BLaER1 treated with 17β-estradiol and CSF1 and Interleukin-3, amounts not matched to agents 10 nM and 100 nM (cell line): ENCODE results near the gene ZNF260.

ENCODE experiments used
- H3K27ac ChIP-seq, 11 experiments: shearing (Covaris generic); formaldehyde crosslinking; 2 replicates each; pipeline ENCODE4 v1.8.1; 2022
- H3K27me3 ChIP-seq, 11 experiments: shearing (Covaris generic); formaldehyde crosslinking; 2 replicates each; pipeline ENCODE4 v1.8.1; 2022
- H3K36me3 ChIP-seq, 11 experiments: shearing (Covaris generic); formaldehyde crosslinking; 2 replicates each; pipeline ENCODE4 v1.8.1; 2022
- H3K4me1 ChIP-seq, 10 experiments: shearing (Covaris generic); formaldehyde crosslinking; 2 replicates each; pipeline ENCODE4 v1.8.1; 2022
- H3K4me2 ChIP-seq, 11 experiments: shearing (Covaris generic); formaldehyde crosslinking; 2 replicates each; pipeline ENCODE4 v1.8.1; 2022
- H3K4me3 ChIP-seq, 10 experiments: shearing (Covaris generic); formaldehyde crosslinking; 2 replicates each; pipeline ENCODE4 v1.8.1; 2022
- H3K9ac ChIP-seq, 11 experiments: shearing (Covaris generic); formaldehyde crosslinking; 2 replicates each; pipeline ENCODE4 v1.8.1; 2022
- H3K9me3 ChIP-seq, 11 experiments: shearing (Covaris generic); formaldehyde crosslinking; replicated peaks in 1 of 11; 2 replicates each; pipeline ENCODE4 v1.8.1; 2022
- H4K20me1 ChIP-seq, 11 experiments: shearing (Covaris generic); formaldehyde crosslinking; 2 replicates each; pipeline ENCODE4 v1.8.1; 2022
- Cebpa-rat ChIP-seq, 11 experiments: shearing (Covaris generic); IDR thresholded peaks; 2 replicates each; pipeline ENCODE4 v1.8.1; 2022

Gene ZNF260

GRCh38 chr19:36547001-36547732 lies 19.1 kb upstream of the ZNF260 start:
- Histone ChIP-seq H3K27me3 (no peaks in the 10 kb centered on the region; a peak in 1 of 22 replicates), H3K9ac (no peak overlapping the region), H3K27ac (no peak overlapping the region), H3K4me2 (no peak overlapping the region), H3K36me3 (peaks cover 97 to 100% (median 99%) of the 10 kb centered on the region in 11 experiments), H3K9me3 (peaks cover 100% of the 10 kb centered on the region in 11 experiments), H3K4me1 (no peaks in the 10 kb centered on the region), H3K4me3 (peak overlapping the region in 7 of 10 experiments; percentile 4 to 49 (median 19); a peak in 8 of 20 replicates), H4K20me1 (no peaks in the 10 kb centered on the region)
- no peak for TF ChIP-seq Cebpa-rat (IDR thresholded peaks at IDR 0.05)

- peak overlapping the region; percentile 81 to 97 (median 94) for H3K27ac ChIP-seq
Observed at GRCh38 chr19:36528921-36529518, 949 bp upstream of the ZNF260 start.

GRCh38 chr19:36527873-36528193 lies 238 bp downstream of the ZNF260 start:
- no peaks in the 10 kb centered on the region; a peak in 1 of 22 replicates for H4K20me1 ChIP-seq
- H3K27ac ChIP-seq = peak overlapping the region; percentile 81 to 97 (median 94)
- peak overlapping the region; percentile 86 to 95 (median 90) for H3K9ac ChIP-seq
- no peak for TF ChIP-seq Cebpa-rat (IDR thresholded peaks at IDR 0.05)
- H3K4me2 ChIP-seq = peak overlapping the region; percentile 69 to 96 (median 87)
- peaks cover 12 to 20% (median 16%) of the 10 kb centered on the region in 10 experiments; a peak in 18 of 20 replicates for H3K4me1 ChIP-seq
- peak overlapping the region; percentile 68 to 86 (median 78) for H3K4me3 ChIP-seq
- H3K27me3 ChIP-seq = no peaks in the 10 kb centered on the region
- H3K9me3 ChIP-seq = peaks cover 66 to 80% (median 72%) of the 10 kb centered on the region in 11 experiments
- peaks cover 44 to 68% (median 56%) of the 10 kb centered on the region in 11 experiments for H3K36me3 ChIP-seq

More at GRCh38 chr19:36528921-36529518, 949 bp upstream of the ZNF260 start:
- H3K9me3 ChIP-seq = peaks cover 66 to 80% (median 72%) of the 10 kb centered on the region in 11 experiments
- H3K36me3 ChIP-seq = peaks cover 37 to 68% (median 56%) of the 10 kb centered on the region in 11 experiments
- H4K20me1 ChIP-seq = no peaks in the 10 kb centered on the region; a peak in 1 of 22 replicates
- H3K27me3 ChIP-seq = no peaks in the 10 kb centered on the region
- peak overlapping the region; percentile 86 to 95 (median 90) for H3K9ac ChIP-seq
- H3K4me1 ChIP-seq = peaks cover 12 to 20% (median 16%) of the 10 kb centered on the region in 10 experiments; a peak in 18 of 20 replicates
- peak overlapping the region; percentile 68 to 86 (median 78) for H3K4me3 ChIP-seq
- H3K4me2 ChIP-seq = peak overlapping the region; percentile 69 to 96 (median 87)
- no peak for TF ChIP-seq Cebpa-rat (IDR thresholded peaks at IDR 0.05)

DNA sequence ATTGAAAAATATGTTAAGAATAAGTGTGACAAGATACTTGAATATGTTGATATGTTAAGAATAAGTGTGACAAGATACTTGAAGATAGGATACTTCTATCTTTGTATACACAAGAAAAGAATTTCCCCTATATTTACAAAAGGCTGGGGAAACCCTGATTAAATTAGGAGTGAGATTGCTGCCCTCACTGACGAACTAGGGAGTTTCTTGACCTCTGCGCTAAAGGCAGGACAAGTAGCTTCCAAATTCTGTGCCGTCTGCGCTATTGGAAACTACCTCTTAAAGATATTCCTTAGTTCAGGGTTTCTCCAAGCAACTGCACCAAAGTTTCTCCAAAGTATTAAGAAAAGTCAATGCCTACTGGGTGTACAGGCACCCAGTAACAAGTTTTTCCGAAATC lies 730 bp downstream of the ZNF260 start:
- Histone ChIP-seq H3K4me1 (peaks cover 12 to 20% (median 16%) of the 10 kb centered on the region in 10 experiments; a peak in 18 of 20 replicates), H3K4me3 (peak overlapping the region; percentile 68 to 86 (median 78)), H3K4me2 (peak overlapping the region; percentile 69 to 96 (median 87)), H3K9ac (peak overlapping the region; percentile 86 to 95 (median 90)), H3K36me3 (peaks cover 44 to 68% (median 56%) of the 10 kb centered on the region in 11 experiments), H3K9me3 (peaks cover 66 to 80% (median 72%) of the 10 kb centered on the region in 11 experiments), H4K20me1 (no peaks in the 10 kb centered on the region; a peak in 1 of 22 replicates), H3K27me3 (no peaks in the 10 kb centered on the region), H3K27ac (peak overlapping the region; percentile 81 to 97 (median 94); a peak in 21 of 22 replicates)
- no peak for TF ChIP-seq Cebpa-rat (IDR thresholded peaks at IDR 0.05)

- Histone ChIP-seq H3K27ac (no peak overlapping the region), H3K4me1 (peaks cover 12 to 20% (median 16%) of the 10 kb centered on the region in 10 experiments; a peak in 18 of 20 replicates), H3K9ac (peak overlapping the region in 8 of 11 experiments; percentile 44 to 95 (median 89); a peak in 12 of 22 replicates), H3K4me3 (peak overlapping the region; percentile 68 to 86 (median 78)), H3K36me3 (peaks cover 48 to 68% (median 58%) of the 10 kb centered on the region in 11 experiments), H3K4me2 (peak overlapping the region; percentile 69 to 96 (median 87)), H3K27me3 (no peaks in the 10 kb centered on the region), H4K20me1 (no peaks in the 10 kb centered on the region; a peak in 1 of 22 replicates), H3K9me3 (peaks cover 66 to 80% (median 72%) of the 10 kb centered on the region in 11 experiments)
- TF ChIP-seq Cebpa-rat (IDR thresholded peaks at IDR 0.05) = no peak
Observed at GRCh38 chr19:36526581-36526980, 1.5 kb downstream of the ZNF260 start.

DNA sequence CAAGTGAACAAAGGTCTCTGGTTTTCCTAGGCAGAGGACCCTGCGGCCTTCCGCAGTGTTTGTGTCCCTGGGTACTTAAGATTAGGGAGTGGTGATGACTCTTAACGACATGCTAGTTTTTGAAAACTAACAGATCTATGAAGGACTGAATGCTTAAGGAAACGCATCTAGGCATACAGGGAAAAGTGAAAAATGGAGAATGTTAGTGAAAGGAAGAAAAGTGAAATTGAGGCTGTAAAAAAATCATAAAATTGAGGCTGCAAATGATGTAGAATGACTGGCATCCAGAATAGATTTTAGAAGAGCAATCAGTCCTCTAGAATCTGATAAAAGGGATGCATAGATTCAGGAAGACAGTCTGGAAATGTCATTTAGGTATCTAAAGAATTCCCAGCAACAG lies 3.5 kb downstream of the ZNF260 start:
- Histone ChIP-seq H3K27ac (no peak overlapping the region), H4K20me1 (no peaks in the 10 kb centered on the region; a peak in 1 of 22 replicates), H3K9me3 (peaks cover 70 to 80% (median 75%) of the 10 kb centered on the region in 11 experiments), H3K4me1 (peaks cover 11 to 18% (median 15%) of the 10 kb centered on the region in 10 experiments; a peak in 18 of 20 replicates), H3K9ac (no peak overlapping the region), H3K36me3 (peaks cover 65 to 75% (median 72%) of the 10 kb centered on the region in 11 experiments), H3K4me2 (no peak overlapping the region), H3K27me3 (no peaks in the 10 kb centered on the region), H3K4me3 (peak overlapping the region in 7 of 10 experiments; percentile 10 to 86 (median 68); a peak in 8 of 20 replicates)
- no peak for TF ChIP-seq Cebpa-rat (IDR thresholded peaks at IDR 0.05)

GRCh38 chr19:36514012-36514612 lies 14.0 kb downstream of the ZNF260 start:
- H3K27ac ChIP-seq = no peak overlapping the region
- peaks cover 100% of the 10 kb centered on the region in 11 experiments for H3K9me3 ChIP-seq
- no peak overlapping the region for H3K9ac ChIP-seq
- no peaks in the 10 kb centered on the region for H3K4me1 ChIP-seq
- no peak overlapping the region for H3K4me2 ChIP-seq
- no peak for TF ChIP-seq Cebpa-rat (IDR thresholded peaks at IDR 0.05)
- H3K36me3 ChIP-seq = peaks cover 97 to 100% (median 100%) of the 10 kb centered on the region in 11 experiments
- no peaks in the 10 kb centered on the region for H3K27me3 ChIP-seq
- no peaks in the 10 kb centered on the region for H4K20me1 ChIP-seq
- peak overlapping the region; percentile 13 to 45 (median 32); a peak in 16 of 20 replicates for H3K4me3 ChIP-seq

- Histone ChIP-seq H3K4me2 (no peak overlapping the region), H3K9me3 (peaks cover 99 to 100% (median 100%) of the 10 kb centered on the region in 11 experiments), H3K9ac (no peak overlapping the region), H3K4me3 (no peak overlapping the region; a peak in 1 of 20 replicates), H3K4me1 (no peaks in the 10 kb centered on the region), H4K20me1 (no peaks in the 10 kb centered on the region), H3K27ac (no peak overlapping the region), H3K36me3 (peaks cover 42 to 67% (median 54%) of the 10 kb centered on the region in 11 experiments), H3K27me3 (no peaks in the 10 kb centered on the region)
- TF ChIP-seq Cebpa-rat (IDR thresholded peaks at IDR 0.05) = no peak
Observed at GRCh38 chr19:36508325-36508724, 19.7 kb downstream of the ZNF260 start.
